Tibial artery (tissue), 4 donors: ENCODE measurements around the gene ALDH3B1.

Source experiments
- DNase-seq, 2 donors: peaks; one replicate each; pipeline ENCODE4 v3.0.0-alpha.2; 2019
- H3K27ac ChIP-seq, 2 donors: fragments of 200-600 bp; sonication (generic) in 1 of 2; 1 replicate in 1 of 2; 2 replicates in 1 of 2; pipeline ENCODE4 v1.5.1; 2018 to 2019; ENCODE audit warnings: mild to moderate bottlenecking in 1 of 2
- H3K27me3 ChIP-seq, 2 donors: fragments of 200-600 bp; sonication (generic) in 1 of 2; one replicate each; pipeline versions ENCODE4 v1.5.1 to v1.6.0; 2016 to 2019
- H3K36me3 ChIP-seq, 3 donors: fragments of 200-600 bp; sonication (generic) in 2 of 3; one replicate each; pipeline ENCODE4 v1.5.1; 2016 to 2019; ENCODE audit warnings: mild to moderate bottlenecking in 2 of 3
- H3K4me1 ChIP-seq, 4 donors: fragments of 200-600 bp; sonication (generic) in 2 of 4; 1 replicate in 3 of 4; 2 replicates in 1 of 4; pipeline ENCODE4 v1.5.1; 2016 to 2019
- H3K4me3 ChIP-seq, 2 donors: fragments of 200-600 bp; sonication (generic) in 1 of 2; 1 replicate in 1 of 2; 2 replicates in 1 of 2; pipeline ENCODE4 v1.5.1; 2018 to 2019; ENCODE audit warnings: mild to moderate bottlenecking in 2 of 2
- H3K9me3 ChIP-seq, 3 donors: fragments of 200-600 bp; sonication (generic) in 1 of 3; one replicate each; pipeline ENCODE4 v1.5.1; 2016 to 2019
- intact Hi-C: fragments of 100-400 bp; cut with DNase I; formaldehyde crosslinking; loops from one replicate; pipeline ENCODE4 v1.15.0; 2023; ENCODE audit warnings: low total_unique reads
- TF ChIP-seq, protein P1 (sequence below), 2 experiments: fragments of 200-600 bp in 1 of 2; fragments of 450-650 bp in 1 of 2; IDR thresholded peaks; one replicate each; pipeline ENCODE4 v1.5.1; 2017 to 2019; ENCODE audit warnings: antibody characterized with exemption in 2 of 2, mild to moderate bottlenecking in 1 of 2, moderate library complexity in 1 of 2

Gene ALDH3B1

DNA sequence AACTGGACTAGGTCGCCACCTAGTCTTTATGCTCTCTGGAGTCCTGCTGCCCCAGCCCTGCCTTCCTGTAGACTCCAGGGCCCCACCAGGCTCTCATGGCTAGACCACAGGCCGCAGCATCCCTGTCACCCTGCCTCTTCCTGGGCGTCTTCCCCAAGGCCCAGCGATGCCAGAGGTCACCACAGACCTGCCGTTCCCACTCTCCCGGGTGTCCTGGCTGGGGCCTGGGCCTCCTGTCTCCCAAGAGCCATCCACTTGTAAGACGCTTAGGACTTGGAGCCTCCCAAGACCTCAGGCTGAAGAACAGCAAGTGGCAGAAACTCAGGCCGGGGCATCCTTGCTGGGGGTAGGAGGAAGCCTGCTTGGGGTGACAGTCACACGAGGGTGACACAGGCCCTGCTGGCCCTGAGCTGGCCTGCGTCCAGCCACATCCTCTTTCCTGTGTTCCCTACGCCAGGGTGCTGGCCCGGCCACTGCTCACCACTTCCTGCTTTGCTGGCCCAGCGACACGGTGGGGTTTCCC lies 26.7 kb downstream of the ALDH3B1 start:
- intact Hi-C loops, result no loop called here

DNA sequence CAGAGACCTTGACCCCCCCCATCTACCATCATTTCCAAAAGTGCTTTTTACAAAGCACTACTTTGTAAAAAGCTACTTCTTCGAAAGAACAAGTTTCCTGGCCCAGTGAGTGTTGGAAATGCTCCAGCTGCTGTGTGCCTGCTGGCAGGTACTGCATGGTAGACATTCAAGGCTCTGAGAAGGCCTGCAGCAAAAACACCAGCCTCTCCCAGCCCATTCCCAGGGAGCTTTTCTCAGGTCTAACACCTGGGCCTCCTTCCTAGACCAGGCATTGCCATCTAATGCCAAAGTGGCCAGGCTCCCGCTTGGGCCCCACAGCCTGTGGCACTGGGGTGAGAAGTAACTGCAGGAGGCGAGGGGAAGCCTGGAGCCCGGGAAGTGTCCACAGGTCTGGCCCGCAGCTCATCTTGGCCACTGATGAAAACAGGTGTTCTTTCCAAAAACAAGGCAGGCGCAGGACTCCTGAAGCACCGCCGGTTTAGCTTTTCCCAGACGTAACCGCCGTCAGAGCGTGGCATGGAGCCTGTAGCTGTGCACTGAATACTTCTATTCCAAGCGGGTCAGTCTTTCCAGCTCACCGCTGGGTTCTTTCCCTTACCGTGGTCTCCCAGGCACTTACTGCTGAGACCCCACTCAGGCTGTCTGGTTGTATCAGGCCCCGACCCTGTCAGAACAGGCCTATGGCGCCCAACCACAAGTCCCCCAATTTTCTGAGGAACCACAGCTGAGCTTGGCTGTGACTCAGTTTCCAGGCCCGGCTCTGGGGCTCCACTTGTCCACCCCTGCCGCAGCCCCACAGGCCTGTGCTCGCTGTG lies 27.5 kb downstream of the ALDH3B1 start:
- H3K27me3 ChIP-seq, result no peaks in the 10 kb centered on the region
- no peak for DNase-seq
- TF ChIP-seq, protein P1, sequence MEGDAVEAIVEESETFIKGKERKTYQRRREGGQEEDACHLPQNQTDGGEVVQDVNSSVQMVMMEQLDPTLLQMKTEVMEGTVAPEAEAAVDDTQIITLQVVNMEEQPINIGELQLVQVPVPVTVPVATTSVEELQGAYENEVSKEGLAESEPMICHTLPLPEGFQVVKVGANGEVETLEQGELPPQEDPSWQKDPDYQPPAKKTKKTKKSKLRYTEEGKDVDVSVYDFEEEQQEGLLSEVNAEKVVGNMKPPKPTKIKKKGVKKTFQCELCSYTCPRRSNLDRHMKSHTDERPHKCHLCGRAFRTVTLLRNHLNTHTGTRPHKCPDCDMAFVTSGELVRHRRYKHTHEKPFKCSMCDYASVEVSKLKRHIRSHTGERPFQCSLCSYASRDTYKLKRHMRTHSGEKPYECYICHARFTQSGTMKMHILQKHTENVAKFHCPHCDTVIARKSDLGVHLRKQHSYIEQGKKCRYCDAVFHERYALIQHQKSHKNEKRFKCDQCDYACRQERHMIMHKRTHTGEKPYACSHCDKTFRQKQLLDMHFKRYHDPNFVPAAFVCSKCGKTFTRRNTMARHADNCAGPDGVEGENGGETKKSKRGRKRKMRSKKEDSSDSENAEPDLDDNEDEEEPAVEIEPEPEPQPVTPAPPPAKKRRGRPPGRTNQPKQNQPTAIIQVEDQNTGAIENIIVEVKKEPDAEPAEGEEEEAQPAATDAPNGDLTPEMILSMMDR (IDR thresholded peaks at IDR 0.05), result no peak
- intact Hi-C loops, result no loop called here
- no peaks in the 10 kb centered on the region for H3K9me3 ChIP-seq
- H3K4me3 ChIP-seq, result peak overlapping the region in 1 of 2 donors; percentile 80
- H3K36me3 ChIP-seq, result peaks cover 0 to 58% (median 24%) of the 10 kb centered on the region in 3 donors
- H3K27ac ChIP-seq, result peak overlapping the region; percentile 78 to 94
- peaks cover 0 to 56% (median 43%) of the 10 kb centered on the region in 4 donors for H3K4me1 ChIP-seq

More for the DNA sequence above, 26.7 kb downstream of the ALDH3B1 start:
- peak; percentile 64 to 83 for DNase-seq
- H3K4me1 ChIP-seq, result peaks cover 0 to 64% (median 48%) of the 10 kb centered on the region in 4 donors
- H3K4me3 ChIP-seq, result no peak overlapping the region
- peaks cover 0 to 52% (median 20%) of the 10 kb centered on the region in 3 donors for H3K36me3 ChIP-seq
- no peaks in the 10 kb centered on the region for H3K27me3 ChIP-seq
- TF ChIP-seq, protein P1 (IDR thresholded peaks at IDR 0.05), result no peak
- peak overlapping the region; percentile 49 to 94 for H3K27ac ChIP-seq
- no peaks in the 10 kb centered on the region for H3K9me3 ChIP-seq

DNA sequence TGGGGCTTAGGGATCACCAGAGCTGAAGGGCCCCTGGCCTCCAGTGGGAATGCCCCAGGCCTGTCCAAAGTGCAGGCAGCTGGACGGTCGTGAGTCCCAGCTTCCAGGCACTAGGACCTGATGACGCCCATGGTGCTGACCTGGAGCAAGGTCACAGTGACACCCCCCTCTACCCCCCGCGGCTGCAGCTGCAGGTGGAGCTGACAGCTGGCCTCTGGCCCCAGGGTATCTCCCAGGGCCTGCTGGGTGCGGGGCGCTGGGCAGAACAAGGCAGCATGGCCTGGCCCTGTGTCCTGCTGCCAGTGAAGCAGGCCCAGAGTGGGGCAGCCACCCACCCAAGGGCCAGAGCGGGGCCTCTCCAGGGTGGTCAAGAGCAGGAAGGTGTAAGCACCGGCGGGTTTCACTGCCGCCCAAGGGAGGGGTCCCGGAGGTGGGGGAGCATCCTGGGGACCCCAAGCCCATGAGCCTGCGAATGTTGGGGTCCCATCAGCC lies 28.1 kb downstream of the ALDH3B1 start:
- DNase-seq, result peak in 1 of 2 donors; percentile 79
- peaks cover 0 to 58% (median 24%) of the 10 kb centered on the region in 3 donors for H3K36me3 ChIP-seq
- H3K4me3 ChIP-seq, result peak overlapping the region; percentile 63 to 80
- TF ChIP-seq, protein P1 (IDR thresholded peaks at IDR 0.05), result no peak
- intact Hi-C loops, result no loop called here
- no peaks in the 10 kb centered on the region for H3K27me3 ChIP-seq
- H3K4me1 ChIP-seq, result peaks cover 0 to 50% (median 41%) of the 10 kb centered on the region in 4 donors
- peak overlapping the region; percentile 78 to 94 for H3K27ac ChIP-seq
- no peaks in the 10 kb centered on the region for H3K9me3 ChIP-seq

DNA sequence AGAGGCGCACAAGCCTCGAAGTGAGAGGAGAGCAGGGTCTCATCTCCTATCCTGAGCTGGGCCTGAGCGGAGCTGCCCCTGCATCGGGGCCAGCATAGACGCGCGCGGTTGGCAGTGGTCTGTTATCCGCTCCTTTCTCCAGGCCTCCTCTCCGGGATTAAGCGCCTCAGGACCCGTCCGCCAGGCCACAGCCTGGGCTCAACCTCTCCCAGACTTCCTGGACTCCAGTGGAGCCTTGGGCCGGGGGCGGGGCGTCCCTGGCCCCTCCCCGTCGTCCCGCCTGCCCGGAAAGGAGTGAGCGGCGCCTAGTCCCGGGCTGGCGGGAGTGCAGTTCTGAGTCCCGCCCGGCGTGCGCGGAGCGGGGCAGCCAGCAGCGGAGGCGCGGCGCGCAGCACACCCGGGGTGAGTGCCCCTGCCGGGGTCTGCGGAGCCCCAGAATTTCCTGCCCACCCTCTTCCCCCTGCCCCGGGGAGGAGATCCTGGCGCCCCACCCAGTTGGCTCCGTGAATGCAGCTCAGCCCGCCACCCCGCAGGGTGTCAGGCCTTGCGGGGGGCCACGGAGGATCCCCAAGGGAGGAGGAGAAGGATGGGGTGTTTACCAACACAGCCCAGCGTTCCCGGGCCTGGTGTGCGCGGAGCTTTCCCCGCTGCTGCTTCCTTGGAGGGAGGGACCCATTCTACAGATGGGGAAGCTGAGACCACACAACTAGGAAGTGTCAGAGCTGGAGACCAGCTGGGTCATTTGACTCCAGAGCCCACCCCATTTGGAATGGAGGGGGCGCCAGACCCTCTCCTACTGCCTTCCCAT lies 28.8 kb downstream of the ALDH3B1 start, which contains the start of gene TCIRG1:
Gene TCIRG1 (plus strand): TSS at position 308 of the 808 bp plus-strand sequence. CDS start 2,247 bp downstream, outside the sequence.
- H3K27me3 ChIP-seq, result no peaks in the 10 kb centered on the region
- peak within 1 kb of the TSS; percentile 63 to 80 for H3K4me3 ChIP-seq
- peaks cover under 1 to 58% (median 25%) of the 10 kb centered on the region in 3 donors for H3K36me3 ChIP-seq
- DNase-seq, result peak; percentile 92 to 97
- no peaks in the 10 kb centered on the region for H3K9me3 ChIP-seq
- H3K27ac ChIP-seq, result peak within 1 kb of the TSS; percentile 78 to 94
- TF ChIP-seq, protein P1 (IDR thresholded peaks at IDR 0.05), result peak; percentile 23 to 55
- peaks cover 0 to 50% (median 41%) of the 10 kb centered on the region in 4 donors for H3K4me1 ChIP-seq
- intact Hi-C loops, result no loop called here

DNA sequence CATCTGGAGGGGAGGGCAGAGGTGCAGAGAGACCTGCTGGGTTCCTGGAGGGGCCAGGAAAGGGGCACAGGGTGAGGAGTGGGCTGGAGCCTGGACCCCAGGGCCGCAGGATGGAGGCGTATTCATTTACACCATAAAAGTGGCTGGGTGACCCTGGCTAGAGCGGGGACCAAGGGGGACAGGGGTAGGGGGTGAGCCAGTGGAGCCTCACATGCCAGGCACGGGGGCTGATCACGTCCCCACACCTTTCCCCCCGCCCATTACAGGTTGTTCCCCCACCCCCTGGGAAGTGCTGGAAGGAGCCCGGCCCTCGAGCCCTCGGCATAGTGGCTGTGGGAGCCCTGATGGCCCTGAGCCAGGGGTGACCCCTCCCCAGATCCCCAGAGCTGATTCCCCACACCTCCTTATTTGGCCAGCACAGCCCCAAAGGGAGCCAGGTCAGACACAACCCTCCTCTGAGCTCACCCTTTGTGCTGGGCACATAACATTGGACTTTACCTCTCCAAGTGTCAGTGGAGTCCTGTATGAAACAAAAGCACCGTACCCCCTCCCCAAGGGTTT lies 29.5 kb downstream of the ALDH3B1 start:
- Histone ChIP-seq H3K4me3 (peak overlapping the region; percentile 63 to 80), H3K27ac (peak overlapping the region; percentile 78 to 94), H3K27me3 (no peaks in the 10 kb centered on the region), H3K36me3 (peaks cover 7 to 58% (median 27%) of the 10 kb centered on the region in 3 donors), H3K9me3 (no peaks in the 10 kb centered on the region), H3K4me1 (peaks cover 0 to 50% (median 41%) of the 10 kb centered on the region in 4 donors)
- no peak for DNase-seq
- TF ChIP-seq, protein P1 (IDR thresholded peaks at IDR 0.05), result no peak
- intact Hi-C loops, result loop anchor here (5.0 kb wide), 1 partner anchor 32 kb away; no protein-coding TSS in a partner anchor
